ENCODE data around the gene LRRC4C. TPM values are rescaled to one million over a fixed set of nuclear protein-coding genes. Genes with fewer than 3 reads are reported as not detected.

The LRRC4C gene
- polyA plus RNA-seq, 1 of the 3 experiments (the other 2 are of a cell fraction), result 0.16 TPM

DNA sequence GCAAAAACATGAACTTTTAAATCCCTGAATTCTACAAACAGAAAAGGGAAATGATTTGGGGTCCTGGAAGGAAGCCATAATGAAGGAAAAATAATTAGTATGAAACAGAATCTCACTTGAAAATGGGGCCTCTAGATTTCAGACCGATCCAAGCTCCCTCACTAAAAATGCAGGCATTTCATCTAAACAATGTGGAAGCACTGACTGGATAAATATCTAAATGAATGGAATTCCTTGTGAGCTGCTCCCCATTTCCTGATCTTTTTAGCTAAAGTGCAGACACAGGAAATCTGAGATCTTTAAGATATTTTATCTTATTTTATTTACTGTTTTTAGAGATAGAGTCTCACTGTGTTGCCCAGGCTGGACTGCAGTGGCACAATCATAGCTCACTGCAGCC is 1255.8 kb downstream of the LRRC4C start (continued):
- TF ChIP-seq REST (IDR thresholded peaks at IDR 0.05; ENCODE audit: low read depth, low read length) (no peak), USF2 (IDR thresholded peaks at IDR 0.05; ENCODE audit: borderline replicate concordance, low read depth, low read length) (no peak), EP300 (IDR thresholded peaks at IDR 0.05; ENCODE audit: borderline replicate concordance in 1 of 2, low read depth in 1 of 2, low read length in 1 of 2) (no peak), FOXM1 (IDR thresholded peaks at IDR 0.05; ENCODE audit: low read depth) (no peak)

DNA sequence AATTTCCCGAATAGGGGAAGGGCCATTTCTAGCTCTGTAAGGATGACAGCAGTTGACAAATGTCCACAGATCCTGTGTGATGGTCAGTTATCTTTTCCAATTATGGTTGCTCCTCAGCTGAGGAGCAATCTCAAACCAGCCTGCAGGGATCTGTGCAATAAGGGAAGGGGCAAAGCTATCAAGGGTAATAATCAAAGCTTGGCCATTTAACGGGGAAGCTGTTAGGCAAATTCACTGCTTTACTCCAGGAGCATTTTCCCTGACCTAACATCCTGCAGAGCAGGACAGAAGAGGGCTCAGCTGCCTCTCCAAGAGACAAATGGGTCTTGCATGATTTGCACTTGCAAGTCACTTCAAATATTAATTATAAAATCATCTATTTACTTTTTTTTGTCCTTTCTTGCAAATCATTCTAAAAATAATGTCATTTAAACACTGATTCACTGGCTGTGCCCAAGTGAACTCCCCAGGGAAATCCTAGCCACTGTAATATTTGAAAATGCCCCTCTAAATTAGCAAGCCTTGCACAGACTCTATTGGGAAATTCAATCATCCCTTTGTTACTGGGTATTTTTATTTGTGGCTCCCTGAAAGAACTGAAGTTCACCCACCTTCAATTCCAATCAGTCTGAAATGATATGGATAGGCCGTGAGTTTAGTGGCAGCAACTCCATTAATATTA is 1256.7 kb downstream of the LRRC4C start:
- Histone ChIP-seq H2AFZ (ENCODE audit: low read depth) (no peak overlapping the region), H3K4me2 (no peak overlapping the region), H3K9me3 (no peaks in the 10 kb centered on the region), H4K20me1 (ENCODE audit: insufficient read depth) (no peaks in the 10 kb centered on the region), H3K4me1 (ENCODE audit: control insufficient read depth in 1 of 2, insufficient read depth in 2 of 2, low read depth in 1 of 2, low read length in 1 of 2) (peaks cover 2 to 7% of the 10 kb centered on the region in 2 experiments; a peak in 2 of 4 replicates), H3K36me3 (replicated peaks in 1 of 2; ENCODE audit: control insufficient read depth in 1 of 2, insufficient read depth in 2 of 2, low read length in 1 of 2) (no peaks in the 10 kb centered on the region), H3K79me2 (ENCODE audit: insufficient read depth) (no peaks in the 10 kb centered on the region), H3K9ac (no peak overlapping the region), H3K27ac (ENCODE audit: low read depth in 2 of 2, low read length in 1 of 2) (no peak overlapping the region; a peak in 1 of 4 replicates), H3K4me3 (ENCODE audit: low read depth in 2 of 2, low read length in 1 of 2) (no peak overlapping the region), H3K9me2 (no peaks in the 10 kb centered on the region), H3F3A (replicated peaks; ENCODE audit: insufficient read depth) (no peaks in the 10 kb centered on the region), H3K27me3 (ENCODE audit: insufficient read depth) (no peaks in the 10 kb centered on the region)
- DNase-seq, result peak; percentile 37
- CTCF ChIA-PET, result interaction anchor here (0.7 to 2.9 kb wide), 7 partner anchors 10 to 91 kb away, joined by 3 to 9 read pairs (median 4); no protein-coding TSS in a partner anchor
- WGBS (ENCODE audit: low lambda C conversion rate), result 24% methylated on average over 3 of the region's 3 CpGs
- POLR2A ChIA-PET, result no interaction called here
- TF ChIP-seq RCOR1 (IDR thresholded peaks at IDR 0.05; ENCODE audit: low read length), result peak; percentile 34; the same call in 1 of the 2 replicates
- TF ChIP-seq JUND (IDR thresholded peaks at IDR 0.05), result no peak
- TF ChIP-seq PBX3 (IDR thresholded peaks at IDR 0.05), result no peak
- TF ChIP-seq CHD2 (IDR thresholded peaks at IDR 0.05; ENCODE audit: low read length, partially characterized antibody), result peak; percentile 23
- TF ChIP-seq ELF1 (IDR thresholded peaks at IDR 0.05), result no peak
- peak; percentile 89 for TF ChIP-seq GATA2 (CRISPR knock-in tag; IDR thresholded peaks at IDR 0.05)
- no peak for TF ChIP-seq REST (IDR thresholded peaks at IDR 0.05; ENCODE audit: low read depth, low read length)
- TF ChIP-seq YY1 (IDR thresholded peaks at IDR 0.05; ENCODE audit: low read depth), result no peak
- TF ChIP-seq EP300 (IDR thresholded peaks at IDR 0.05; ENCODE audit: borderline replicate concordance in 1 of 2, low read depth in 1 of 2, low read length in 1 of 2), result peak in 1 of 2 experiments; percentile 42; a peak in 1 of 4 replicates
- TF ChIP-seq MEF2A (IDR thresholded peaks at IDR 0.05; ENCODE audit: borderline replicate concordance, low read depth), result no peak
- TF ChIP-seq FOXM1 (IDR thresholded peaks at IDR 0.05; ENCODE audit: low read depth), result no peak
- no peak for TF ChIP-seq SIN3A (IDR thresholded peaks at IDR 0.05; ENCODE audit: borderline replicate concordance, low read depth, low read length)
- 0 out of 2 replicates have a peak, but pooled peaks have one; percentile 7 for TF ChIP-seq TCF12 (IDR thresholded peaks at IDR 0.05)
- TF ChIP-seq, protein P1, sequence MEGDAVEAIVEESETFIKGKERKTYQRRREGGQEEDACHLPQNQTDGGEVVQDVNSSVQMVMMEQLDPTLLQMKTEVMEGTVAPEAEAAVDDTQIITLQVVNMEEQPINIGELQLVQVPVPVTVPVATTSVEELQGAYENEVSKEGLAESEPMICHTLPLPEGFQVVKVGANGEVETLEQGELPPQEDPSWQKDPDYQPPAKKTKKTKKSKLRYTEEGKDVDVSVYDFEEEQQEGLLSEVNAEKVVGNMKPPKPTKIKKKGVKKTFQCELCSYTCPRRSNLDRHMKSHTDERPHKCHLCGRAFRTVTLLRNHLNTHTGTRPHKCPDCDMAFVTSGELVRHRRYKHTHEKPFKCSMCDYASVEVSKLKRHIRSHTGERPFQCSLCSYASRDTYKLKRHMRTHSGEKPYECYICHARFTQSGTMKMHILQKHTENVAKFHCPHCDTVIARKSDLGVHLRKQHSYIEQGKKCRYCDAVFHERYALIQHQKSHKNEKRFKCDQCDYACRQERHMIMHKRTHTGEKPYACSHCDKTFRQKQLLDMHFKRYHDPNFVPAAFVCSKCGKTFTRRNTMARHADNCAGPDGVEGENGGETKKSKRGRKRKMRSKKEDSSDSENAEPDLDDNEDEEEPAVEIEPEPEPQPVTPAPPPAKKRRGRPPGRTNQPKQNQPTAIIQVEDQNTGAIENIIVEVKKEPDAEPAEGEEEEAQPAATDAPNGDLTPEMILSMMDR (IDR thresholded peaks at IDR 0.05), result no peak
- TF ChIP-seq GABPA (IDR thresholded peaks at IDR 0.05; ENCODE audit: low read depth), result no peak
- TF ChIP-seq USF2 (IDR thresholded peaks at IDR 0.05; ENCODE audit: borderline replicate concordance, low read depth, low read length), result no peak
- TF ChIP-seq SMC3 (IDR thresholded peaks at IDR 0.05; ENCODE audit: low read depth, low read length), result no peak

Data from SK-N-SH (cell line).